Endothelial cell of umbilical vein (primary cell): Measurements from ENCODE around the gene CNTD1.

Experiments
- EZH2 ChIP-seq: IDR thresholded peaks from 2 replicates; pipeline ENCODE4 v1.6.1; 2012; ENCODE audit warnings: borderline replicate concordance, low read depth, mild to moderate bottlenecking, moderate library complexity, low read length, inconsistent platforms; ENCODE audit not compliant: severe bottlenecking
- FOS ChIP-seq: IDR thresholded peaks from 2 replicates; pipeline ENCODE4 v1.6.1; 2011; ENCODE audit warnings: mild to moderate bottlenecking, low read length, moderate library complexity, borderline replicate concordance; ENCODE audit not compliant: insufficient read depth
- GATA2 ChIP-seq: IDR thresholded peaks from 2 replicates; pipeline ENCODE4 v1.7.0; 2011; ENCODE audit warnings: low read depth, mild to moderate bottlenecking, moderate library complexity, mixed read lengths, low read length; ENCODE audit not compliant: insufficient read length, insufficient read depth
- MYC ChIP-seq: IDR thresholded peaks from one replicate; pipeline ENCODE4 v1.6.1; 2011; ENCODE audit warnings: mild to moderate bottlenecking, low read depth, low read length
- POLR2A ChIP-seq: IDR thresholded peaks from 2 replicates; pipeline ENCODE4 v1.6.1; 2012; ENCODE audit warnings: low read depth, mild to moderate bottlenecking, control low read depth, low read length
- POLR2AphosphoS5 ChIP-seq: IDR thresholded peaks from 2 replicates; pipeline ENCODE4 v1.6.1; 2012; ENCODE audit warnings: low read depth, mild to moderate bottlenecking, control low read depth, low read length, moderate library complexity; ENCODE audit not compliant: insufficient read depth
- TF ChIP-seq, protein P1 (sequence below), 2 donors: IDR thresholded peaks; 1 replicate in 1 of 2; 2 replicates in 1 of 2; pipeline ENCODE4 v1.5.1; 2011; ENCODE audit warnings: low read length in 2 of 2, mild to moderate bottlenecking in 2 of 2, moderate library complexity in 2 of 2, control low read depth in 1 of 2, inconsistent platforms in 1 of 2, low read depth in 1 of 2; ENCODE audit not compliant: insufficient read depth in 1 of 2; ENCODE audit errors: extremely low read depth in 1 of 2

- TF ChIP-seq POLR2A (no peak), EZH2 (no peak), FOS (no peak), POLR2AphosphoS5 (no peak), MYC (no peak), GATA2 (no peak)
- TF ChIP-seq, protein P1, sequence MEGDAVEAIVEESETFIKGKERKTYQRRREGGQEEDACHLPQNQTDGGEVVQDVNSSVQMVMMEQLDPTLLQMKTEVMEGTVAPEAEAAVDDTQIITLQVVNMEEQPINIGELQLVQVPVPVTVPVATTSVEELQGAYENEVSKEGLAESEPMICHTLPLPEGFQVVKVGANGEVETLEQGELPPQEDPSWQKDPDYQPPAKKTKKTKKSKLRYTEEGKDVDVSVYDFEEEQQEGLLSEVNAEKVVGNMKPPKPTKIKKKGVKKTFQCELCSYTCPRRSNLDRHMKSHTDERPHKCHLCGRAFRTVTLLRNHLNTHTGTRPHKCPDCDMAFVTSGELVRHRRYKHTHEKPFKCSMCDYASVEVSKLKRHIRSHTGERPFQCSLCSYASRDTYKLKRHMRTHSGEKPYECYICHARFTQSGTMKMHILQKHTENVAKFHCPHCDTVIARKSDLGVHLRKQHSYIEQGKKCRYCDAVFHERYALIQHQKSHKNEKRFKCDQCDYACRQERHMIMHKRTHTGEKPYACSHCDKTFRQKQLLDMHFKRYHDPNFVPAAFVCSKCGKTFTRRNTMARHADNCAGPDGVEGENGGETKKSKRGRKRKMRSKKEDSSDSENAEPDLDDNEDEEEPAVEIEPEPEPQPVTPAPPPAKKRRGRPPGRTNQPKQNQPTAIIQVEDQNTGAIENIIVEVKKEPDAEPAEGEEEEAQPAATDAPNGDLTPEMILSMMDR (IDR thresholded peaks at IDR 0.05; ENCODE audit: extremely low read depth in 1 of 2, insufficient read depth in 1 of 2, low read depth in 1 of 2, low read length in 2 of 2) = no peak
These were observed 49.4 kb downstream of the CNTD1 start for GRCh38 chr17:42848093-42848492.
